ENCODE measurements around the gene TMEM167B. TPM values are rescaled to one million over a fixed set of nuclear protein-coding genes. Genes with fewer than 3 reads are reported as not detected.

TMEM167B gene
- total RNA-seq, 1 experiment from 2014 or later = 21.4 TPM

- no peak for ATAC-seq
- Histone ChIP-seq H4K20me1 (ENCODE audit: insufficient read depth) (no peaks in the 10 kb centered on the region), H3K9me2 (ENCODE audit: insufficient read depth) (no peaks in the 10 kb centered on the region), H3K9ac (ENCODE audit: low read length) (no peak overlapping the region), H3K4me1 (ENCODE audit: control insufficient read depth in 1 of 2, insufficient read depth in 2 of 2, low read length in 2 of 2) (no peaks in the 10 kb centered on the region), H3K27ac (ENCODE audit: low read depth, low read length) (no peak overlapping the region), H2AFZ (ENCODE audit: low read depth, low read length, poor library complexity, severe bottlenecking) (no peak overlapping the region), H3K9me3 (ENCODE audit: control insufficient read depth in 1 of 2, insufficient read depth in 1 of 2, low read depth in 1 of 2, low read length in 2 of 2) (no peaks in the 10 kb centered on the region), H3K27me3 (ENCODE audit: insufficient read depth, low read length) (no peaks in the 10 kb centered on the region), H3K36me3 (ENCODE audit: control insufficient read depth in 1 of 2, insufficient read depth in 2 of 2, low read length in 2 of 2) (no peaks in the 10 kb centered on the region), H3K79me2 (ENCODE audit: insufficient read depth, low read length) (no peaks in the 10 kb centered on the region), H3K4me3 (replicated peaks in 1 of 2; ENCODE audit: low read depth in 1 of 2, low read length in 2 of 2) (no peak overlapping the region), H3K4me2 (ENCODE audit: low read length) (no peak overlapping the region)
- intact Hi-C loops (cut with micrococcal nuclease) = no loop called here
- TF ChIP-seq REST (IDR thresholded peaks at IDR 0.05; ENCODE audit: low read depth) = no peak
- no peak for TF ChIP-seq EZH2 (IDR thresholded peaks at IDR 0.05)
- no peak for TF ChIP-seq SRF (IDR thresholded peaks at IDR 0.05; ENCODE audit: low read depth)
- TF ChIP-seq MAX (IDR thresholded peaks at IDR 0.05) = no peak
- TF ChIP-seq CEBPB (IDR thresholded peaks at IDR 0.05; ENCODE audit: low read depth) = no peak
- no peak for TF ChIP-seq ZBTB33 (IDR thresholded peaks at IDR 0.05; ENCODE audit: extremely low read depth, insufficient replicate concordance, low read length)
- TF ChIP-seq JUND (IDR thresholded peaks at IDR 0.05) = no peak
- no peak for TF ChIP-seq SP1 (IDR thresholded peaks at IDR 0.05; ENCODE audit: low read depth)
- TF ChIP-seq FOSL1 (IDR thresholded peaks at IDR 0.05; ENCODE audit: low read depth) = no peak
- TF ChIP-seq ELF1 (IDR thresholded peaks at IDR 0.05; ENCODE audit: borderline replicate concordance, low read depth) = no peak
- no peak for TF ChIP-seq SIN3A (IDR thresholded peaks at IDR 0.05; ENCODE audit: low read depth)
- ChIA-PET POLR2A (no interaction called here), CTCF (no interaction called here), RAD21 (ENCODE audit: low non-redundant PET in 1 of 2, low total read pairs in 2 of 2, uncharacterized antibody in 2 of 2, unreplicated experiment in 2 of 2) (no interaction called here)
- DNase-seq (ENCODE audit: low read depth, low spot score) = no peak
- BruUV-seq (replicated peaks) = no TSS peak
Observed at GRCh38 chr1:109137958-109138357, 47.4 kb downstream of the TMEM167B start.
